ENCODE measurements around the gene PARD3.

PARD3 gene

DNA sequence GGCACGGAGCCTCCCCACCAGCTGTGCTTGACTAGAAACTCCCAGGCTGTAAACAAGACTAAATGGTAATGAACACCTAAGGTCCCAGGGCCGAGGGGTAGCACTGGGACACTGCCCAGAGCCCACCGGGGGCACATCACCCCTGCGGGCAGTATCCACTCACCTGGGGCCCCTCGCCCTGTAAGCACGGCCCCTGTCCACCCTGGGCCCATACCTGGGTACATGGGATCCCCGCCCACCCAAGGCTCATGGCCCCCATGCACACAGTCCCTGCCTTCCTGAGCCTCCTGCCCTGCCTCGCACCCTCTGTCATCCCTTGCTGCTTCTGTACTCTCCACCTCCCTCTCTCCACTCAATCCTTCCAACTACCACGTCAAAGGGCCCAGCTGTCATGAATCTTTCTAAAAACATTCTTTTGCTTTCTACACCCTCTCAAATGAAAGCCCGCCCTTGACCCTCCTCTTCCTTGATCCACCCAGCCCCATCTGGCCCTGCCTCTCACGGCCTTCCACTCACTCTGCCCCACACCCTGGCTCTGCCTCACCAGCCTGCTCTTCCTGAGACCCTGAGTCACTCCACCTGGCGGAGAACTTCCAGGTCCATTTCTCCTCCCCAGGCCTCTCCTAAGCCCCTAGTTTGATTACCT is 173.1 kb downstream of the PARD3 start:
- FAIRE-seq: no peak
- TF ChIP-seq, protein P1, sequence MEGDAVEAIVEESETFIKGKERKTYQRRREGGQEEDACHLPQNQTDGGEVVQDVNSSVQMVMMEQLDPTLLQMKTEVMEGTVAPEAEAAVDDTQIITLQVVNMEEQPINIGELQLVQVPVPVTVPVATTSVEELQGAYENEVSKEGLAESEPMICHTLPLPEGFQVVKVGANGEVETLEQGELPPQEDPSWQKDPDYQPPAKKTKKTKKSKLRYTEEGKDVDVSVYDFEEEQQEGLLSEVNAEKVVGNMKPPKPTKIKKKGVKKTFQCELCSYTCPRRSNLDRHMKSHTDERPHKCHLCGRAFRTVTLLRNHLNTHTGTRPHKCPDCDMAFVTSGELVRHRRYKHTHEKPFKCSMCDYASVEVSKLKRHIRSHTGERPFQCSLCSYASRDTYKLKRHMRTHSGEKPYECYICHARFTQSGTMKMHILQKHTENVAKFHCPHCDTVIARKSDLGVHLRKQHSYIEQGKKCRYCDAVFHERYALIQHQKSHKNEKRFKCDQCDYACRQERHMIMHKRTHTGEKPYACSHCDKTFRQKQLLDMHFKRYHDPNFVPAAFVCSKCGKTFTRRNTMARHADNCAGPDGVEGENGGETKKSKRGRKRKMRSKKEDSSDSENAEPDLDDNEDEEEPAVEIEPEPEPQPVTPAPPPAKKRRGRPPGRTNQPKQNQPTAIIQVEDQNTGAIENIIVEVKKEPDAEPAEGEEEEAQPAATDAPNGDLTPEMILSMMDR (IDR thresholded peaks at IDR 0.05; ENCODE audit: insufficient read depth, missing control alignments): no peak

DNA sequence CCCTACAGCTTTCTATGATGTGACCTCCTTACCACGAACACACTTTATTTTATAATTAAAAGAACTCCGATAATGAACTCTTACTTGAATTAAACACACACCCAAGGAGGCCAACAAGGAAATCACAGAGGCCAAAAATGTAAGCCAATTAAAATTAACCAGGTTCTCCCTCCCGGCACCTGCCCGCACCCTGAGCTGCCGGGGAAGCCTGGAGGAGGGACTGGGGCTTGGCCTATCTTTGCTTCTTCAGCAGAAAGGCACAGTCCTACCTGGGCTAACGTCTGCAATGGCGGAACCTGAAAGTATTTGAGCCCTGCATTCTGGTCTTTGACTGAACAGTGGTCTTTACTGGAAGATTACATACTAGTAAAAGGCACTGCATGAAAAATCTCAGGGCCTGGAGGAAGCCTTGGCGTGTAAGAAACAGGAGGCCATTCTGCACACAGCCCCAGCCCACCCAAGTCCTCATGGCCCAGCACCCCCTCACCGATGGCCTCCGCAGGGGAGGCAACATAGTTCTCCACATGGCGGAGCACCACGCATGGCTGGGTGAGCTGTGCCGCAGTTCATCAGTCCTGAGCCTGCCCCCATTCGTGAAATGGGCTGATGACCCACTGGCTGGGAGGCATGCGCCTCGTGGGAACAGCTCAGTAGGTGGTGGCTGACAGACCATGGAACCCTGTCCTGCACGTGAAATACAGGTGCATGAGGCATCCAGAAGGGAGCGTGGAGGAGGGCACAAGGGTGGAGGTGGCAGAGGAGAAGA is 173.8 kb downstream of the PARD3 start:
- DNase-seq (ENCODE audit: insufficient read length, low spot score) (no peak), FAIRE-seq (no peak)
- TF ChIP-seq, protein P1 (IDR thresholded peaks at IDR 0.05; ENCODE audit: insufficient read depth, missing control alignments): no peak

More for the DNA sequence above, 173.1 kb downstream of the PARD3 start:
- DNase-seq (ENCODE audit: insufficient read length, low spot score): no peak

DNA sequence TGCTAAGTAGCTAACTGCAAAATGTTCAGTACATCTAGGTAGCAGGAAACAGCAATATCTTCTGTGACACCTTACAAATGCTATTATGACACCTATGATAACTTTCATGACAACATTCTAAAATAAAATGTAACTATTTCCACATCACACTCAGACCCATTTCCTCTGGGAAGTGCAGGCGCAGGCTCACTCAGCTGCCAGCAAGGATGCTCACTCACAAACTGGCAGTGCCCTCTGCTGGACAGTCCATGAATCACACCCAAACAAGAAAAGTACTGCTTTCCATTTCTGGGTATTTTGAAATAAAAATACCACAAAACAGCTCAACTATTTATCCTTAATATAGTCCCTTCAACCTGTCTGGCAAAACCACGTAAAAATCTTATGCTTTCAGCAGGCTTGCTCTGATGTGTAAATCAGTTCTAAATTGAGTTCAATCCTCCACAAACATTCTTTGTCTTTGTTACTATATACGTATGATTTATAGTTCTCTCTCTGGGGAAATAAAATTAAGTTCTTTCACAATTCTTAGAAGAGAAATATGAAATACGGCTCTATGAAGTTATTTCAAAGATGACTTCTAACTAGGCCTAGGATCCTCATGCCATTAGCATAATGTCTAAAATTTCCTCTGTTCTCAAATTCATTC is 176.6 kb downstream of the PARD3 start:
- FAIRE-seq: peak; percentile 58
- no peak for DNase-seq (ENCODE audit: insufficient read length, low spot score)
- TF ChIP-seq, protein P1 (IDR thresholded peaks at IDR 0.05; ENCODE audit: insufficient read depth, missing control alignments): peak; percentile 95

DNA sequence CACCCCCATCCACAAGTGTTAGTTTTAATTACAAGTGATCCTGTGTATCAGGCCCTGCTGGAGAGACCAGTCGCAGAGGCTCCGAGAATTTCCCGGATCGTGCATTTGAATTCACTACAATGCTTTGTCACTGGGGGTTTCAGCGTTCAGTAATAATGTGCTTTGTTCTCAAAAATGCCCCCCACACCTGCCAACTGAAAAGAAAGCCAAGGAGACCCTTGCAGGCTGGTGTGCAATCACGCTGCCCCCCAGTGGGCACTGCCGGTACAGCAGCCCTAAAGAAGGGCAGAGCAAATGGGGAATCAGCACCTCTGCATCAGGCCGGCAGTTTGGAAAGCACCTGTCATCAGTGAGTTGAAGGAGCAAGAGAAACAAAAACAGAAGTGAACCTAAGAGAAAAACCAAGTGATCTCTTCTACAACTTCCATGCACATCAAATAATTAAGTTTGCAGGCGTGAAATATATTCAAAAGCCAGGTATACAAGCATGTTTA is 177.6 kb downstream of the PARD3 start:
- DNase-seq (ENCODE audit: insufficient read length, low spot score): no peak
- TF ChIP-seq, protein P1 (IDR thresholded peaks at IDR 0.05; ENCODE audit: insufficient read depth, missing control alignments): peak; percentile 93
- FAIRE-seq: no peak

DNA sequence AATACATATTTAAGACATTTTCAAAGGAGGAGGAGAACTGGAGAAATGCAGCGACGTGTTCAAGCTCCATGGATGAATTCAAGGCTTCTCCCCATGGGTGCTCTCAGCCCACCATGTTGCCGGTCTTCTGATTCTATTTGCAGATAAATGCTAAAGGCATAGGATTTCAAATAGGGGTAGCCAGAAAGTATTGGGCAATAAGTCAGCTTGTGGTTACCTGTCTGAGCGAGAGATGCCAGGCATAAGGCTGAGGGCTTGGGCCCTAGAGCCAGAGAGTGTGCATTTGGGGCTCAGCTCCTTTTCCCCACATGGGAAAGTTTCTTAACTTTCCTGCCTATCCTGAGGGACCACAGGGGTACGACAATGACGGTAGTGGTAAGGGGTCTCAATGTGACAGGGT is 180.0 kb downstream of the PARD3 start:
- no peak for DNase-seq (ENCODE audit: insufficient read length, low spot score)
- TF ChIP-seq, protein P1 (IDR thresholded peaks at IDR 0.05; ENCODE audit: insufficient read depth, missing control alignments): no peak
- FAIRE-seq: no peak

DNA sequence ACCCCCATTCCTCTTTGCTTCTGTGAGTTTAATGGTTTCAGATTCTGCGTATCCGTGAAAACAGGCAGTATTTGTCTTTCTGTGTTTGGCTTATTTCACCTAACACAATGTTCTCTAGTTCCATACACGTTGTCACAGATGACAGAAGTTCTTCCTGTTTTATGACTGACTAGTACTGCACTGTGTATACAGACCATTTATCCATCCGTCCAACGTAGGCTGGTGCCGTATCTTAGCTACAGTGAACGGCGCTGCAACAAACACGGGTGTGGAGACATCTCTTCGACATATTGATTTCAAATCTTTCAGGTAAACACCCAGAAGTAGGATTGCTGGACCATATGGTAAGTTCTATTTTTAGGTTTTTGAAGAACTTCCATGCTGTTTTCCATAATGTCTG is 181.7 kb downstream of the PARD3 start:
- no peak for FAIRE-seq
- no peak for DNase-seq (ENCODE audit: insufficient read length, low spot score)
- TF ChIP-seq, protein P1 (IDR thresholded peaks at IDR 0.05; ENCODE audit: insufficient read depth, missing control alignments): no peak

Measured in D721Med (cell line).